GM18520 (cell line): Measurements from ENCODE around the gene DLGAP1.
A peak's percentile ranks its signal among the peaks of the same experiment; 100 is the strongest.
"Not testable (repeated sequence)": the region's sequence is repeated elsewhere in the genome, so short reads cannot be mapped to it uniquely, and the experiment has no call there.

Experiments used
- ATAC-seq: cut with Tn5 transposase; IDR thresholded peaks from one replicate; pipeline ENCODE4 v1.9.1; 2021; ENCODE audit not compliant: unreplicated experiment

Gene DLGAP1

GRCh38 chr18:3650521-3651042 lies 804.5 kb downstream of the DLGAP1 start:
- ATAC-seq: not testable (repeated sequence)

- no peak for ATAC-seq
Measured at GRCh38 chr18:3649633-3650426, 805.3 kb downstream of the DLGAP1 start.

GRCh38 chr18:3649135-3649632 lies 805.9 kb downstream of the DLGAP1 start:
- no peak for ATAC-seq

GRCh38 chr18:3648641-3649040 lies 806.5 kb downstream of the DLGAP1 start:
- ATAC-seq: no peak

- no peak for ATAC-seq
Measured at GRCh38 chr18:3648200-3648599, 806.9 kb downstream of the DLGAP1 start.

- ATAC-seq: no peak
Measured at GRCh38 chr18:3647636-3648035, 807.5 kb downstream of the DLGAP1 start.

GRCh38 chr18:3645384-3646156 lies 809.5 kb downstream of the DLGAP1 start:
- no peak for ATAC-seq

GRCh38 chr18:3634250-3634939 lies 820.7 kb downstream of the DLGAP1 start:
- no peak for ATAC-seq

- ATAC-seq: no peak
Measured at GRCh38 chr18:3631887-3632286, 823.2 kb downstream of the DLGAP1 start.

GRCh38 chr18:3626929-3627458 lies 828.1 kb downstream of the DLGAP1 start:
- ATAC-seq: no peak

- no peak for ATAC-seq
Measured at GRCh38 chr18:3625742-3626091, 829.4 kb downstream of the DLGAP1 start.

GRCh38 chr18:3624935-3625741 lies 830.0 kb downstream of the DLGAP1 start:
- ATAC-seq: peak; percentile 70

- no peak for ATAC-seq
Measured at GRCh38 chr18:3624546-3624934, 830.6 kb downstream of the DLGAP1 start.

- no peak for ATAC-seq
Measured at GRCh38 chr18:3623769-3624545, 831.1 kb downstream of the DLGAP1 start.

- no peak for ATAC-seq
Measured at GRCh38 chr18:3620146-3621119, 834.7 kb downstream of the DLGAP1 start.

GRCh38 chr18:3619746-3620145 lies 835.4 kb downstream of the DLGAP1 start:
- no peak for ATAC-seq

- ATAC-seq: no peak
Measured at GRCh38 chr18:3619222-3619621, 835.9 kb downstream of the DLGAP1 start.

- ATAC-seq: no peak
Measured at GRCh38 chr18:3616744-3617143, 838.4 kb downstream of the DLGAP1 start.
